NCI-H2029 (cell line): ENCODE results near the gene GOLGA2.
A peak's percentile ranks its signal among the peaks of the same experiment; 100 is the strongest.
"Not testable (repeated sequence)": the region's sequence is repeated elsewhere in the genome, so short reads cannot be mapped to it uniquely, and the experiment has no call there.

Experiments
- DNase-seq: peaks from one replicate; lab custom pipeline; 2025; lab: John Stamatoyannopoulos, UW

Gene GOLGA2

GRCh38 chr9:128294142-128294541 is 18.3 kb upstream of the GOLGA2 start:
- no peak for DNase-seq

GRCh38 chr9:128293091-128293490 is 17.3 kb upstream of the GOLGA2 start:
- no peak for DNase-seq

- DNase-seq = no peak
These were observed 16.2 kb upstream of the GOLGA2 start for GRCh38 chr9:128292009-128292408.

- no peak for DNase-seq
These were observed 12.6 kb upstream of the GOLGA2 start for GRCh38 chr9:128288273-128289004.

GRCh38 chr9:128286440-128286839 is 10.6 kb upstream of the GOLGA2 start:
- DNase-seq = no peak

- DNase-seq = no peak
These were observed 9.4 kb upstream of the GOLGA2 start for GRCh38 chr9:128285033-128285784.

- no peak for DNase-seq
These were observed 6.7 kb upstream of the GOLGA2 start for GRCh38 chr9:128282500-128282899.

GRCh38 chr9:128280084-128280622 is 4.3 kb upstream of the GOLGA2 start:
- DNase-seq = no peak

GRCh38 chr9:128279088-128280073 is 3.6 kb upstream of the GOLGA2 start:
- DNase-seq = not testable (repeated sequence)

GRCh38 chr9:128276574-128277270 is 915 bp upstream of the GOLGA2 start:
- no peak for DNase-seq

- peak; percentile 99 for DNase-seq
These were observed 284 bp upstream of the GOLGA2 start, which contains the start of gene SWI5 for GRCh38 chr9:128276008-128276573. SWI5 (plus strand) TSS chr9:128276276.

- DNase-seq = no peak
These were observed 1.6 kb downstream of the GOLGA2 start for GRCh38 chr9:128274245-128274644.

GRCh38 chr9:128271512-128271911 is 4.3 kb downstream of the GOLGA2 start:
- DNase-seq = no peak

- no peak for DNase-seq
These were observed 4.7 kb downstream of the GOLGA2 start for GRCh38 chr9:128271112-128271511.

- no peak for DNase-seq
These were observed 8.8 kb downstream of the GOLGA2 start for GRCh38 chr9:128266868-128267590.

GRCh38 chr9:128265348-128265847 is 10.4 kb downstream of the GOLGA2 start:
- no peak for DNase-seq

- no peak for DNase-seq
These were observed 13.1 kb downstream of the GOLGA2 start for GRCh38 chr9:128262687-128263086.

- DNase-seq = no peak
These were observed 15.5 kb downstream of the GOLGA2 start for GRCh38 chr9:128260340-128260739.

- DNase-seq = no peak
These were observed 16.7 kb downstream of the GOLGA2 start for GRCh38 chr9:128259156-128259555.

- DNase-seq = no peak
These were observed 17.5 kb downstream of the GOLGA2 start for GRCh38 chr9:128258326-128258725.
